HG02973 (cell line): ENCODE results near the gene NBAS.

Experiments used
- ATAC-seq: cut with Tn5 transposase; IDR thresholded peaks from one replicate; pipeline ENCODE4 v1.9.1; 2021; ENCODE audit warnings: moderate library complexity; ENCODE audit not compliant: unreplicated experiment

Gene NBAS

GRCh38 chr2:15181092-15181745, 379.9 kb downstream of the NBAS start:
- no peak for ATAC-seq

- no peak for ATAC-seq
Observed at GRCh38 chr2:15180379-15180778, 380.8 kb downstream of the NBAS start.

GRCh38 chr2:15178946-15179345, 382.2 kb downstream of the NBAS start:
- ATAC-seq = no peak

- peak; percentile 96 for ATAC-seq
Observed at GRCh38 chr2:15177103-15177502, 384.0 kb downstream of the NBAS start.

DNA sequence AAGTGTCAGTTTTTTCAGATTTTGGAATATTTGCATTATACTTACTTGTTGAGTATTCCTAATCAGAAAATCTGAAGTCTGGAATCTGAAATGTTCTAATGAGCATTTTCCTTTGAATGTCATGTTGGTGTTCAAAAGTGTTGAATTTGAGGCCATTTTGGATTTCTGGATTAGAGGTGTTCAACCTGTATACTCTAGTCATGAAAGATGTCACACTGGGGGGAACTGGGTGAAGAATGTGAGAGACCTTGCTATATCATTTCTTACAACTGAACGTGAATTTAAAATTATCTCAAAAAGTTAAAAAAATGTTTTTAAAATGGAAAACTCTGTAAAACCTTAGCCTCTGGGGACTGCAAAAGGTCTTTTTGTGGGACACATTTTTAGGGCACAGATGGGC, 384.5 kb downstream of the NBAS start:
- no peak for ATAC-seq

GRCh38 chr2:15174567-15174966, 386.6 kb downstream of the NBAS start:
- ATAC-seq = no peak

DNA sequence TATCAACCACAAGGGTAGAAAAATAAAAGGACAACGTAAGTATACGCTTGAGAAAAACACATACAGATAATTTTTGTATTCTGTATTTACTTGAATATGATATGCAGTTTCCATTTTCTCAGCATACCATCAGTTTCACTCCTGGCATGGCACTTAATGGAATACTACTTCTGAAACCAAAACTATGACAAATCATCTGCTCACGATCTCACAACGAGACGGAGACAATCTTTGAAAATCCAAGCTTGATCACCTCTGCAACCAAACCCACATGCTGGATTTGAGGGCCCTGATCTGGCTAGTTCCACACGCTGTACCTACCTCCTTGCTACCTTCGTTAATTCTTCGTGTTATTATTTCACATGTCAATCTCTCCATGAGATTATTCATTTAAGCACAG, 387.6 kb downstream of the NBAS start:
- no peak for ATAC-seq

GRCh38 chr2:15172825-15173224, 388.3 kb downstream of the NBAS start:
- no peak for ATAC-seq

DNA sequence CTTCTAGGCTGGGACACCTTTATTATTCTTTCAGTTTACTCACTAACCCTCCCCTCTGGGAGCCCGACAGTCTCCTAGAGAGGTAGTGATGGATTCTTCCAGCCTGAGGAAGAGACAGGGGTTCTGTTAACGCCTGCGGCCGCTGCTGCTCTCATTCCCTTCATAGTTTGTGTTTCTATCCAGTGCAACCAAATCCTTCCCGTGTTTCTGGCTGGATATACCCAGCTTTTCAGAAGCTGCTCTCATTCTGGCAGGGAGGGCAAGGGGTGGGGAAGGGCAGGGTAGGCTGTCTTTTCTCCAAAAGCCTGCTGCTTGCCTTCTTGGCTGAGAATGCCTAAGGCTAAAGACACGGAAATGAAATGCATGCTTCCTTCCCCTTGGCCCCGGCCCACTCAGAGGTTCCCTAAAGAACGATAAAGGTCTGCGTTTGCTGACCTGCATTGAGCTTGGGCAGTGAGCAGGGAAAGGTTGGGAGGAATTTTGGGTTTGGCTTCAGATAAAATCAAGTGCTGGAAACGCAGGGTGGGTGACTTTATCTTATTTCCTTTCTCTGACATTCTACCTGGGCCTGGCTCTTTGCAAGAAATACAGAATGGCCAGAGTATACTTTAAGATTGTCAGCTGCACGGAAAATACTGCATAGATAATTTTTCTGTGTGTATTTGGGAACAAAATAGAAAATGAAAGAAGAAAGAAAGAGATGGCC, 390.9 kb downstream of the NBAS start:
- no peak for ATAC-seq

DNA sequence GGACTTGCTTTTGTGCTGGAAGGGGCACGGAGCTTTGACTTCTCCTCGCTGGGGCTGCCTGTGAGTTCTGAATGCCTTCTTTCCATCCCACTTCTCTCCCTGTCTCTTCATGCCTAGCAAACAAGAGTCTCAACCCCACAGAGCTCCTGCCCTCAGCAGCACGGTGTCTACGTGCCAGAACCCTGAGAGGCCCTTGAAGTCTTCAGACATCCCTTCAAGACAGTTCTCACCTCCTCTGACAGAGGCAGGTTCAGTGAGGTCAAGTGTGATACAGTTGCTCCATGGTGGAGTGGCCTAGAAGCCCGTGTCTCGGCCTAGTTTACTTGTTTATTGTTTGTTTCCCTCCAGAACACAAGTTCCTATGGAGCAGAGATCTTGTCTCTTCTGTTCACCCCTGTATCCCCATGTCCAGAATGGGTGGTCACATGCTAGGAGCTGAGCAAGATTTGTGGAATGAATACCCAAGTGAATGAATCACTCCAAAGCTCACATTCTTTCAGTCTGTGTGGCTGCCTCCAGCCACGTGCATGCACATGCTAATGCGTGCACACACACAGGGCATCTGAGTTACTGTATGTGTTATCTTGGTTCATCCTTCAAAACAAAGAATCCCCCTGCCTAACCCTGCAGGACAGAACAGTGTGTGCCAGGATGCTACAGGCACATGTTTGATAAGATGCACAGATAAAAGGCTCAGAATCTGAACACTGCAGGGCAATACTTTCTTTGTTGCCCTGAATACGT, 391.6 kb downstream of the NBAS start:
- no peak for ATAC-seq

DNA sequence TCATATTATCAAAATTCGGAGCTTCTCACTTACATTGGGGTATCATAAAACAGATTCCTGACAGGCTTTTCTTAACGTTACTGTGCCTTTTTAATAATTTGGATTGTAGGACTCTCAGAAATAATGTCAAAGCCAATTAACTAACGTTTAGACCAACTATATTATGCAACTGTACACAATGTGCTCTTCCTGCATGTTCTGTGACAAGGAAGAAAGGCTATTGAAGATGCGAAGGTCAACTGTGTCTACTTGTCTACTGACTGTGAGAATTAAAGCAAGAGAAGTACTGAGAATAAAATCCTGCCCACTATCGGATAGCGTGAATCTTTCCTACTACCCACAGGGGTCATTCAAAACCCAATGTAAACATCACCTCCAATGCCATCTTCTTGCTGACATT, 393.0 kb downstream of the NBAS start:
- no peak for ATAC-seq

DNA sequence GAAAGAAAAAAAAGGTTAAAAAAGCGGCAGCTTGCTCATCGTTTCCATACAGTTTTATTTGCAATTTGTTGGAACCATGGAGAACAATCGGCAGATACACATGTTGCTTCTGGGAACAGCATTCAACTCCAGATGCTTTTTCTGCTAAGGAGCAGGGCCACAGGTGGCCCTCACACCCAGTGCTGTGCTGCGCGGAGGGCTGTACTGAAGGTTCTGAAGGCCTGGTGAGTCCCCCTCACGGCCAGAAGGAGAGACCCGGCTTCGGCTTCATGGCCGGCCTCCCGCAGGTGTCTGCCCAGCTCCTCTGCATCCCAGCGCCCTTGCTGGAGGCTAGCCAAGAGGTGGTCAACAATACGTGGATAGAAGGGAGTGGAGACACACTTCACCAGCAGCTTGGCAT, 394.3 kb downstream of the NBAS start:
- ATAC-seq = no peak

DNA sequence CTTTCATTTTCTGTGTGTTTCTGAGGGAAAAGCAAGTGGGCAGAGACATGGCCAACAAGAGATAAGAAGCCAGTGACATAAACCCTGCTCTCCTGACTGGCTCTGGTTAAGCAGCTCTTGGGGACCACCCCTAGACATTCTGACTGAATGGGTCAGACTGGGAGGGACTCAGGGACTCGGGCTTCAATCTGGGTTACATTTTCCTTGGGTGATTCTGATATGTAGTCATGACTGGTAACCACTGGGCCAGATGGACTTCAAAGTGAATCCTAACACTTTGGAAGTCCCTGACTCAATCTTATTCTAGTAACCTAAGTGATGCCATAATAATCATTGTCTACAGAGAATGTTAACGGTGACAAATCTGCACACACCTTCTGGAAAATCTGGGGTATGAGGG, 397.8 kb downstream of the NBAS start:
- ATAC-seq = no peak

- no peak for ATAC-seq
Observed at GRCh38 chr2:15162620-15163019, 398.5 kb downstream of the NBAS start.

DNA sequence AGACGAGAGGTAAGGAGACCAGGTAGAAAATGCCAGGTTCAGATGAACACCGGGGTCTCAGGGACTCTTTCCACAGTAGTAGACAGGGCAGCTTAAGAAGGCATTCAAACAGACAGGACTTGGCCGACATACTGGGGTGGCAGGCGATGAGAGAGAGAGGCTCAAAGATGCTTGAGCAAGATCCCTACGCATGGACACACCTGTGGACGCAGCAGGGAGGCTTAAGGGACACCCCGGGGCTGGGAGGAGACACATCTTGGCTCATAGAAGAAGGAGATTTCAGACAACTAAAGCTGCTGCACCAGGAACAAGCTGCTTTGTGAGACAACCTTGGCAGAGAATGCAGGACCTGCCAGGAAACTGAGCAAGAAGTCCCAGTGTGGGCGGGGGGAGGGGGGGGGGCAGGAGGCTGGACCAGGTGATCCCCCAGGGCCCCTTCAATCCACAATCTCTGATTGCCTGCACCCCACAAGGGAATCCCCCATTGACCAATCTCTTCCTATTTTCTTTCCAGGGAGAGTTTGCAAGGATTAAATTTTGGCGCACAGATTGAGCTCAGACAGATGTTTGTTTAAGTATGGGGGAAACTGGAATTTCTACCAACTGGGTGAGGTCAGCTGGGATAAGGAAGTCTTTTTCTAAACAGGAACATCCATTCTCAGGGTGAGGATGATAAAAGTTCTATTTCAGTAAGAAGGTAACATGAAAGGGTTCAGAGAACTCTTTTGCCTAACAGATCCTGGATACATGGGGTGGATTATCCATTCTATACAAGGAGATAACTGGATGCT, 400.7 kb downstream of the NBAS start:
- no peak for ATAC-seq

DNA sequence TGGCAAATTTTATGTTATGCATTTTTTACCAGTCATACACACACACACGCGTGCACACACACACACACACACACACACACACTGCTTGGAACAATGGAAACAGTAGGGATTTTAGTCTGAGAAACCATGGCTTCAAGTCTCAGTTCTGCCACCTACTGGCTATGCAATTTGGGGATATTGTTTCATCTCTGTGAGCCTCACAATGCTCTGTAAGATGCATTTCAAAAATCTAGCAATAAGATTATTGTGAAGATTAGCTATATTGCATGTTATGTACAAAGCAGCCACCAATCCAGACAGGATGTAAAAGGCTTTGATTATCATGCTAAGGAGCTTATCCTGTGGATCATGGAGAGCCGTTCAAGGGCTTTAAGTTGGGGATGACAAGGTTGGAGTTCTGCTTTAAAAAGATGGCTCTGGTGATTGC, 401.4 kb downstream of the NBAS start:
- ATAC-seq = no peak

DNA sequence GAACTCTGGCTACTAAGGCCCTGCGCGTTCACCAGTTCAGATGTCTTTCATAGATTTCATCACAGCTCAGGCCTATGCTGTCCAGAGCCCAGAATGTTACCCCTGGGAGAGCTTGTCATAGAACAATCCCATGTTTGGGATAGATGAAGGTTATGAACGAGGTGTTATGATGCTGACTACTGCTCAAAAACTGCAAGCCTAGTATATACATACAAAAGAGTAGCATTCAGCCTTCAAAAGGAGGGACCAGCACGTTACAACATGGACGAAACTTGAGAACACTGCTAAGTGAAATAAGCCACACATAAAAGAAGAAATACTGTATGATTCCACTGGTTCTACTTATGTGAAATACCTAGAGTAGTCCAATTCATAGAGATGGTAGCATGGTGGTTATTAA, 401.9 kb downstream of the NBAS start:
- no peak for ATAC-seq

DNA sequence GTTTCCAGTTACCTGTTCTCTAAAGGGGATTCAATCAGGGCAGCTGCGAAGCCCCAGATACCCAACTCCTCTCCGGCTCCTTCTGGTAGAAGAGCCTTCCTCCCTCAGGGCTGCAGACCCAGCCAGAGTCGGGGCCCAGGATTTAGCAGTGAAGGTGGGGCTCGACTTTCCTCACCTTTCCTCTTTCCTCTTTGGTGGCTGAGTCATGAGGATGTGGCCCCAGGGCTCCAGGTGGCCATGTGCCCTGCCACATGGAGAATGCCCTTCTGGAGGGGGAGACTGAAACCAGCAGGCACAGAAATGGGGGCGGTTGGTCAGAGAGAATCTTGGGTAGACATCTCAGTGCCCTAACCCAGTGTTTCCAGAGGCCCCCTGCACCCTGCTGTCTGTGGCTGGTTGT, 402.6 kb downstream of the NBAS start:
- ATAC-seq = no peak

- ATAC-seq = no peak
Observed at GRCh38 chr2:15158100-15158499, 403.0 kb downstream of the NBAS start.

- no peak for ATAC-seq
Observed at GRCh38 chr2:15155959-15156574, 405.1 kb downstream of the NBAS start.

DNA sequence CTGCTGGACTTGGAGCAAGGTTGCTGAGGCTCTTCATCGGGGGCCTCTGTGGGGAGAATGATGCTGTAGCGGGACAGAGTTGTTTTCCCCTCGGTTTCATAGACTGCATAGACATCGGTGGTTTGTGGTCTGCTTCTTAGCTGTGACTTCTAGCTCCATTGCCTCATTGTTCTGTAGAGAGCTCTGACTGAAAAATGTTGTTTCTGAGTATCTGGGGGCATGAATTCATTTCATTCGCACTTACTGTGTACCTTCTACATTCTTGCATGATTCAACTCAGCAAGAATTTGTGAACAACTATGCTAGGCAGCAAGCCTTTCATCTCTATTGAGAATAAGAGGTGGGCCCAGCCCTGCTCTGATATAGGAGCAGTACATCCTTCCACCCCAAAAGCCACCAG, 406.8 kb downstream of the NBAS start:
- no peak for ATAC-seq
